Activated naive CD4-positive, alpha-beta T cell (primary cell): ENCODE data around the gene NR1H4.
"Not testable (repeated sequence)": the region's sequence is repeated elsewhere in the genome, so short reads cannot be mapped to it uniquely, and the experiment has no call there.

Experiments
- DNase-seq, 4 experiments: peaks; one replicate each; lab custom pipeline; 2025; lab: John Stamatoyannopoulos, UW

NR1H4 gene

GRCh38 chr12:100515968-100516367, 42.3 kb downstream of the NR1H4 start:
- no peak for DNase-seq

GRCh38 chr12:100518376-100518775, 44.7 kb downstream of the NR1H4 start:
- DNase-seq, result no peak

- DNase-seq, result no peak
Measured at GRCh38 chr12:100520048-100520769, 46.5 kb downstream of the NR1H4 start.

- no peak for DNase-seq
Measured at GRCh38 chr12:100521958-100522357, 48.3 kb downstream of the NR1H4 start.

- DNase-seq, result no peak
Measured at GRCh38 chr12:100528034-100528433, 54.4 kb downstream of the NR1H4 start.

- DNase-seq, result no peak
Measured at GRCh38 chr12:100528471-100529127, 54.9 kb downstream of the NR1H4 start.

GRCh38 chr12:100529756-100530350, 56.2 kb downstream of the NR1H4 start:
- no peak for DNase-seq

GRCh38 chr12:100533376-100533775, 59.7 kb downstream of the NR1H4 start:
- no peak for DNase-seq

GRCh38 chr12:100534625-100535227, 61.1 kb downstream of the NR1H4 start:
- DNase-seq, result no peak

GRCh38 chr12:100539202-100539601, 65.5 kb downstream of the NR1H4 start:
- no peak for DNase-seq

- no peak for DNase-seq
Measured at GRCh38 chr12:100544165-100544564, 70.5 kb downstream of the NR1H4 start.

GRCh38 chr12:100545092-100545491, 71.4 kb downstream of the NR1H4 start:
- DNase-seq, result no peak

GRCh38 chr12:100553936-100554335, 80.3 kb downstream of the NR1H4 start:
- DNase-seq, result no peak

GRCh38 chr12:100554608-100555077, 81.0 kb downstream of the NR1H4 start:
- DNase-seq, result no peak

GRCh38 chr12:100555722-100556121, 82.1 kb downstream of the NR1H4 start:
- DNase-seq, result no peak

- no peak for DNase-seq
Measured at GRCh38 chr12:100557357-100557756, 83.7 kb downstream of the NR1H4 start.

GRCh38 chr12:100559261-100559660, 85.6 kb downstream of the NR1H4 start:
- not testable (repeated sequence) for DNase-seq

GRCh38 chr12:100564090-100564489, 90.4 kb downstream of the NR1H4 start:
- DNase-seq, result no peak

GRCh38 chr12:100564905-100565467, 91.3 kb downstream of the NR1H4 start:
- DNase-seq, result no peak

GRCh38 chr12:100565987-100566545, 92.4 kb downstream of the NR1H4 start:
- DNase-seq, result no peak

- DNase-seq, result no peak
Measured at GRCh38 chr12:100566887-100567637, 93.4 kb downstream of the NR1H4 start.
